HepG2 (cell line): ENCODE results near the gene SOX13.

Source experiments
- CTCF ChIP-seq: sonication (generic); formaldehyde crosslinking; IDR thresholded peaks from 2 replicates; pipeline ENCODE4 v1.5.0; 2020; ENCODE audit warnings: mild to moderate bottlenecking, missing genetic modification reagents, moderate library complexity
- ZBTB43 ChIP-seq: sonication (generic); formaldehyde crosslinking; conservative IDR thresholded peaks from 2 replicates; pipeline ENCODE4 v1.4.0; 2020; ENCODE audit warnings: missing genetic modification reagents

GRCh38 chr1:204075890-204076846 is 3.3 kb downstream of the SOX13 start:
- TF ChIP-seq CTCF, result no peak
- TF ChIP-seq ZBTB43 (CRISPR knock-in tag), result no peak
